Stimulated activated CD4-positive, alpha-beta T cell treated with anti-CD3 and anti-CD28 coated beads, Interleukin-1b, Interleukin-23, amount 100 ng/mL, for 24 hours (primary cell): Measurements from ENCODE around the gene RHOT2.
A peak's percentile ranks its signal among the peaks of the same experiment; 100 is the strongest.
"Not testable (repeated sequence)": the region's sequence is repeated elsewhere in the genome, so short reads cannot be mapped to it uniquely, and the experiment has no call there.

Experiments used
- DNase-seq, 4 experiments: peaks; one replicate each; pipeline ENCODE4 v3.0.0-alpha.2; 2020; ENCODE audit warnings: low read depth in 4 of 4, low spot score in 1 of 4

The RHOT2 gene

GRCh38 chr16:680967-681745 lies 13.2 kb downstream of the RHOT2 start:
- DNase-seq = no peak

- DNase-seq = no peak
Measured at GRCh38 chr16:681746-682427, 14.0 kb downstream of the RHOT2 start.

GRCh38 chr16:682493-683395 lies 14.8 kb downstream of the RHOT2 start:
- DNase-seq = no peak

- no peak for DNase-seq
Measured at GRCh38 chr16:683396-684070, 15.6 kb downstream of the RHOT2 start.

GRCh38 chr16:684071-684794 lies 16.3 kb downstream of the RHOT2 start, which contains the start of gene JMJD8:
JMJD8 (minus strand) TSS chr16:684334; CDS start chr16:684319, 15 bp downstream.
- DNase-seq = peak; percentile 90 to 98 (median 96)

GRCh38 chr16:684961-685696 lies 17.2 kb downstream of the RHOT2 start:
- DNase-seq = no peak

GRCh38 chr16:685967-686366 lies 18.0 kb downstream of the RHOT2 start:
- no peak for DNase-seq

- DNase-seq = no peak
Measured at GRCh38 chr16:686459-687260, 18.7 kb downstream of the RHOT2 start.

- DNase-seq = no peak
Measured at GRCh38 chr16:687499-687898, 19.6 kb downstream of the RHOT2 start.

- DNase-seq = no peak
Measured at GRCh38 chr16:689175-689897, 21.4 kb downstream of the RHOT2 start.

- not testable (repeated sequence) for DNase-seq
Measured at GRCh38 chr16:691242-691641, 23.3 kb downstream of the RHOT2 start.

GRCh38 chr16:692356-693108 lies 24.6 kb downstream of the RHOT2 start:
- no peak for DNase-seq

- no peak for DNase-seq
Measured at GRCh38 chr16:693364-693763, 25.4 kb downstream of the RHOT2 start.

GRCh38 chr16:693766-694165 lies 25.8 kb downstream of the RHOT2 start:
- no peak for DNase-seq

GRCh38 chr16:694187-694862 lies 26.4 kb downstream of the RHOT2 start:
- DNase-seq = no peak

GRCh38 chr16:694863-695354 lies 27.0 kb downstream of the RHOT2 start:
- DNase-seq = no peak
